SK-N-SH treated with all-trans-retinoic acid at 6 μM for 48 hours (cell line): Measurements from ENCODE around the gene SIK3.

Source experiments
- CSDC2 ChIP-seq: fragments of 250-450 bp; sonication (Bioruptor Pico); IDR thresholded peaks from 2 replicates; pipeline ENCODE4 v1.5.0; 2020; ENCODE audit warnings: mild to moderate bottlenecking, moderate library complexity
- PPARA ChIP-seq: fragments of 250-450 bp; sonication (Bioruptor Pico); IDR thresholded peaks from 2 replicates; pipeline ENCODE4 v1.5.0; 2020; ENCODE audit warnings: mild to moderate bottlenecking, borderline replicate concordance
- ZFP3 ChIP-seq: fragments of 250-450 bp; sonication (Bioruptor Pico); IDR thresholded peaks from 2 replicates; pipeline ENCODE4 v1.5.0; 2020; ENCODE audit warnings: mild to moderate bottlenecking, moderate library complexity
- ZFP30 ChIP-seq: fragments of 450-650 bp; formaldehyde crosslinking; IDR thresholded peaks from 2 replicates; pipeline ENCODE4 v1.5.0; 2022; ENCODE audit warnings: mild to moderate bottlenecking, moderate library complexity

GRCh38 chr11:116963813-116964212 lies 134.4 kb downstream of the SIK3 start:
- TF ChIP-seq ZFP30 (CRISPR knock-in tag) (no peak), ZFP3 (CRISPR knock-in tag) (no peak), CSDC2 (CRISPR knock-in tag) (no peak), PPARA (no peak)
